Mammary epithelial cell (primary cell): Measurements from ENCODE around the gene AGO1.

Experiments used
- EZH2 ChIP-seq: IDR thresholded peaks from 2 replicates; pipeline ENCODE4 v1.6.1; 2012; ENCODE audit warnings: low read length, inconsistent platforms, borderline replicate concordance
- TF ChIP-seq, protein P1 (sequence below), 2 donors: IDR thresholded peaks in 1 of 2; conservative IDR thresholded peaks in 1 of 2; 2 replicates each; pipeline ENCODE4 v1.5.1; 2011 to 2012; ENCODE audit warnings: inconsistent platforms in 2 of 2, low read length in 2 of 2, mild to moderate bottlenecking in 2 of 2, control low read depth in 1 of 2, low read depth in 1 of 2; ENCODE audit not compliant: insufficient read depth in 1 of 2; ENCODE audit errors: extremely low read depth in 1 of 2

DNA sequence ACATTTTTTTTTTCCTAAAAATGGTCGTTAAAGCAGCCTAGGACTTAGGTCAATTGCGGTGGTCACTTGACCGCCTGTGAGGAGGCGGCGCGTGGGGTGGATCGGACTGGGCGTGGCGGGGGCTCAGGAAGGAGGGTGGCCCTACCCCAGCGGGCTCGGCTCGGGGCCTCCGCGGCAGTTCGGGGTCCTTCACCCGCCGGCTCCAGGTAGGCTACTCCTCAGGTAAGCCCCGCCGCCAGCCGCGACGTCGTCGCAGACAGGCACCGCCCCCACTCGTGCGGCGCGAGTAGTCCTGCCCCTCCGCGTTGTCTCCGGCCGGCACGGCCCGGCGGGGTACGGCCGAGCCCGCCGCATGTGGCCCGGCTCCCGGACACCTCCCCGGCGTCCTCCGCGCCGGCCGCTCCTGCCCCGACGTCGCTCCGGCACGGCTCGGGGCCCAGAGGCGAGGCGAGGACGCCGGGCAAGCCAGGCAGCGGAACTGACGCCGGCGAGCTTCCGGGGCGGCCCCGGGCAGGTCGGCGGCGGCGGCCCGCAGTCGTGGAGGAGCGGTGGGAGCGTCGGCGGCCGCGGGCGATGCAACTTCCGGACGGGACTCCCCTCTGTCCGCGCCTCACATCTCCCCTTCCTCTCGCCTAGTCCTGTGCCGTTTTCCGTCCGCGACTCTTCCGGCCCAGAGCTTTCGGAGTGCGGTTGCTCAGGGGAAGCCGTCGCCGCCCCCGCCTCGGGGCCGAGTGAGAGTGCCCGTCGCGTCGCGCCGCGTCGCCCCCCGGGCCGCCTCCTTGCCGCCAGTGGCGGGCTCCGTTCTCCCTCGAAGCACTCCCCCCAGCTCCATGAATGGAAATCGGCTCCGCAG lies 47.8 kb downstream of the AGO1 start, which contains the start of gene AGO3:
- TF ChIP-seq, protein P1, sequence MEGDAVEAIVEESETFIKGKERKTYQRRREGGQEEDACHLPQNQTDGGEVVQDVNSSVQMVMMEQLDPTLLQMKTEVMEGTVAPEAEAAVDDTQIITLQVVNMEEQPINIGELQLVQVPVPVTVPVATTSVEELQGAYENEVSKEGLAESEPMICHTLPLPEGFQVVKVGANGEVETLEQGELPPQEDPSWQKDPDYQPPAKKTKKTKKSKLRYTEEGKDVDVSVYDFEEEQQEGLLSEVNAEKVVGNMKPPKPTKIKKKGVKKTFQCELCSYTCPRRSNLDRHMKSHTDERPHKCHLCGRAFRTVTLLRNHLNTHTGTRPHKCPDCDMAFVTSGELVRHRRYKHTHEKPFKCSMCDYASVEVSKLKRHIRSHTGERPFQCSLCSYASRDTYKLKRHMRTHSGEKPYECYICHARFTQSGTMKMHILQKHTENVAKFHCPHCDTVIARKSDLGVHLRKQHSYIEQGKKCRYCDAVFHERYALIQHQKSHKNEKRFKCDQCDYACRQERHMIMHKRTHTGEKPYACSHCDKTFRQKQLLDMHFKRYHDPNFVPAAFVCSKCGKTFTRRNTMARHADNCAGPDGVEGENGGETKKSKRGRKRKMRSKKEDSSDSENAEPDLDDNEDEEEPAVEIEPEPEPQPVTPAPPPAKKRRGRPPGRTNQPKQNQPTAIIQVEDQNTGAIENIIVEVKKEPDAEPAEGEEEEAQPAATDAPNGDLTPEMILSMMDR (conservative IDR thresholded peaks at IDR 0.05 in 1 of 2, IDR thresholded peaks at IDR 0.05 in 1 of 2; ENCODE audit: extremely low read depth in 1 of 2, insufficient read depth in 1 of 2, low read depth in 1 of 2, low read length in 2 of 2), result no peak
- TF ChIP-seq EZH2, result no peak
